ENCODE results near the gene LDLRAD4. TPM values are rescaled to one million over a fixed set of nuclear protein-coding genes. Genes with fewer than 3 reads are reported as not detected.

LDLRAD4 gene
- polyA plus RNA-seq, 12 donors, result 9.1 to 19.0 (median 11.9) TPM; not detected in 1

- no peak for DNase-seq
These were observed 207.0 kb downstream of the LDLRAD4 start for GRCh38 chr18:13425357-13426091.

- peak; percentile 33 for DNase-seq
These were observed 208.8 kb downstream of the LDLRAD4 start for GRCh38 chr18:13427354-13427753.

GRCh38 chr18:13428319-13428718 lies 209.8 kb downstream of the LDLRAD4 start:
- no peak for DNase-seq

- DNase-seq, result no peak
These were observed 210.5 kb downstream of the LDLRAD4 start for GRCh38 chr18:13429016-13429415.

GRCh38 chr18:13429884-13430510 lies 211.4 kb downstream of the LDLRAD4 start:
- DNase-seq, result no peak

GRCh38 chr18:13430663-13431062 lies 212.1 kb downstream of the LDLRAD4 start:
- DNase-seq, result no peak

GRCh38 chr18:13431886-13432285 lies 213.3 kb downstream of the LDLRAD4 start:
- no peak for DNase-seq

GRCh38 chr18:13433125-13433524 lies 214.6 kb downstream of the LDLRAD4 start:
- DNase-seq, result no peak

GRCh38 chr18:13433685-13434084 lies 215.1 kb downstream of the LDLRAD4 start:
- no peak for DNase-seq

- no peak for DNase-seq
These were observed 216.3 kb downstream of the LDLRAD4 start for GRCh38 chr18:13434854-13435253.

- no peak for DNase-seq
These were observed 217.2 kb downstream of the LDLRAD4 start for GRCh38 chr18:13435586-13436333.

- peak; percentile 77 for DNase-seq
These were observed 218.0 kb downstream of the LDLRAD4 start for GRCh38 chr18:13436576-13436975.

GRCh38 chr18:13437034-13437433 lies 218.5 kb downstream of the LDLRAD4 start:
- no peak for DNase-seq

GRCh38 chr18:13437796-13438506 lies 219.4 kb downstream of the LDLRAD4 start:
- no peak for DNase-seq

- DNase-seq, result no peak
These were observed 220.0 kb downstream of the LDLRAD4 start for GRCh38 chr18:13438507-13439056.

GRCh38 chr18:13439461-13439860 lies 220.9 kb downstream of the LDLRAD4 start:
- no peak for DNase-seq

- DNase-seq, result no peak
These were observed 222.0 kb downstream of the LDLRAD4 start for GRCh38 chr18:13440277-13441248.

- peak; percentile 62 for DNase-seq
These were observed 223.2 kb downstream of the LDLRAD4 start for GRCh38 chr18:13441736-13442135.

- no peak for DNase-seq
These were observed 223.9 kb downstream of the LDLRAD4 start for GRCh38 chr18:13442451-13442850.

GRCh38 chr18:13443552-13443951 lies 225.0 kb downstream of the LDLRAD4 start:
- no peak for DNase-seq

Measured in muscle of arm (tissue), 12 donors.